Panc1 (cell line): Measurements from ENCODE around the gene ZNF334. TPM values are rescaled to one million over a fixed set of nuclear protein-coding genes. Genes with fewer than 3 reads are reported as not detected.

Experiments used
- ATAC-seq: fragments of 200-7000 bp; cut with Tn5 transposase; 2 replicates; pipeline ENCODE4 v1.9.1; 2020; ENCODE audit warnings: mild to moderate bottlenecking, moderate library complexity
- BruUV-seq: library from RNA; stranded (reverse); fragments of 400-500 nt; replicated peaks from 2 replicates; lab custom pipeline; 2021; lab: Mats Ljungman, UMichigan
- CTCF ChIA-PET: fragments of 300-600 bp; sonication (Branson Sonifier 250); formaldehyde crosslinking; loops from one replicate; lab custom pipeline; 2022; ENCODE audit warnings: antibody characterized with exemption; lab: Charles Lee
- POLR2A ChIA-PET: fragments of 300-600 bp; sonication (Branson Sonifier 250); formaldehyde crosslinking; loops from one replicate; lab custom pipeline; 2022; ENCODE audit warnings: antibody characterized with exemption; lab: Charles Lee
- DNase-seq: peaks from one replicate; pipeline ENCODE4 v3.0.0-alpha.2; 2010; ENCODE audit warnings: low read depth, low spot score
- H3K27ac ChIP-seq: 2 replicates; pipeline ENCODE4 v1.5.1; 2011; ENCODE audit warnings: mild to moderate bottlenecking, low read length, inconsistent platforms
- H3K27me3 ChIP-seq: fragments of 200-500 bp; sonication (Bioruptor generic); 2 replicates; pipeline ENCODE4 v1.6.0; 2014; ENCODE audit warnings: low read length, inconsistent platforms; ENCODE audit not compliant: control insufficient read depth, insufficient read depth
- H3K36me3 ChIP-seq: fragments of 200-500 bp; sonication (Bioruptor generic); 2 replicates; pipeline ENCODE4 v1.5.1; 2014; ENCODE audit warnings: inconsistent platforms, mild to moderate bottlenecking, low read length, moderate library complexity; ENCODE audit not compliant: control insufficient read depth, insufficient read depth
- H3K4me1 ChIP-seq: 2 replicates; pipeline ENCODE4 v1.5.1; 2011; ENCODE audit warnings: inconsistent platforms, mild to moderate bottlenecking, low read length, moderate library complexity; ENCODE audit not compliant: control insufficient read depth, insufficient read depth
- H3K4me3 ChIP-seq, 2 experiments: 2 replicates each; pipeline ENCODE4 v1.5.1; 2011 to 2012; ENCODE audit warnings: low read depth in 2 of 2, low read length in 2 of 2, mild to moderate bottlenecking in 2 of 2, inconsistent platforms in 1 of 2, moderate library complexity in 1 of 2
- H3K9me3 ChIP-seq: fragments of 200-500 bp; sonication (Bioruptor generic); 2 replicates; pipeline ENCODE4 v1.5.1; 2014; ENCODE audit warnings: low read depth, mild to moderate bottlenecking, inconsistent platforms, low read length, moderate library complexity; ENCODE audit not compliant: control insufficient read depth, insufficient read depth
- POLR2AphosphoS5 ChIP-seq: IDR thresholded peaks from 2 replicates; pipeline ENCODE4 v1.6.1; 2012; ENCODE audit warnings: mild to moderate bottlenecking, low read depth, low read length, moderate library complexity
- SIN3A ChIP-seq: IDR thresholded peaks from 2 replicates; pipeline ENCODE4 v1.6.1; 2012; ENCODE audit warnings: low read depth, mild to moderate bottlenecking, low read length, moderate library complexity, borderline replicate concordance; ENCODE audit not compliant: insufficient read depth
- TCF7L2 ChIP-seq: IDR thresholded peaks from 2 replicates; pipeline ENCODE4 v1.6.1; 2011; ENCODE audit warnings: mild to moderate bottlenecking, low read depth, low read length, inconsistent platforms
- in situ Hi-C: cut with HindIII; loops from 2 replicates; pipeline ENCODE4 v1.10.0; 2016; ENCODE audit warnings: low sequenced_read_pairs, low pct_unique_long_range_greater_than_20kb
- intact Hi-C: fragments of 100-400 bp; cut with micrococcal nuclease; formaldehyde crosslinking; loops from one replicate; pipeline ENCODE4 v1.10.0; 2022; ENCODE audit not compliant: unreplicated experiment
- total RNA-seq: library from RNA; stranded (reverse); gene quantifications from one replicate; pipeline ENCODE4 v1.2.1, GENCODE V29; 2021; ENCODE audit not compliant: unreplicated experiment
- TF ChIP-seq, protein P1 (sequence below): fragments of 450-650 bp; IDR thresholded peaks from 2 replicates; pipeline ENCODE4 v1.5.1; 2017; ENCODE audit warnings: mild to moderate bottlenecking
- TF ChIP-seq, protein P2 (sequence below), 2 experiments: IDR thresholded peaks; 2 replicates each; pipeline ENCODE4 v1.6.1; 2011 to 2012; ENCODE audit warnings: low read depth in 2 of 2, control low read depth in 1 of 2, low read length in 1 of 2, mild to moderate bottlenecking in 1 of 2, moderate library complexity in 1 of 2; ENCODE audit not compliant: insufficient read depth in 1 of 2

ZNF334 gene
- total RNA-seq, 1 experiment from 2014 or later = 0.28 TPM

DNA sequence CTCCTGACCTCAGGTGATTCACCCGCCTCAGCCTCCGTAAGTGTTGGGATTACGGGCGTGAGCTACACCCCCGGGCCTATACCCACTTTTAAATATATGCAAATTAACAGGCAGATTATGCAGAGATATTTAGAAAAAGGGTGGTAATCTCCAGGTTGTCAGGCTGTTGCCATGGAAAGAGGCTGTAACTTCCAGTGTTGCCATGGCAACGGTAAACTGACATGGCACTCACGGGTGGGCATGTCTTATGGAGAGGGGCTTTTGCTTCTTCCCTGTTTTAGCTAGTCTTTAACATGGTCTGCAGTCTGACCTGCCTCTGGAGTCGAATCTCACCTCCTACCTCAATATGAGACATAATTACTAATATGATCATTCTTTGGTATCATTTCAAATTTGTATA is 44.9 kb downstream of the ZNF334 start:
- Histone ChIP-seq H3K27me3 (peaks cover 12% of the 10 kb centered on the region), H3K27ac (no peak overlapping the region), H3K4me3 (no peak overlapping the region), H3K4me1 (no peaks in the 10 kb centered on the region), H3K9me3 (no peaks in the 10 kb centered on the region), H3K36me3 (no peaks in the 10 kb centered on the region)
- ATAC-seq (no peak), DNase-seq (no peak)
- no peak for TF ChIP-seq TCF7L2
- TF ChIP-seq, protein P1, sequence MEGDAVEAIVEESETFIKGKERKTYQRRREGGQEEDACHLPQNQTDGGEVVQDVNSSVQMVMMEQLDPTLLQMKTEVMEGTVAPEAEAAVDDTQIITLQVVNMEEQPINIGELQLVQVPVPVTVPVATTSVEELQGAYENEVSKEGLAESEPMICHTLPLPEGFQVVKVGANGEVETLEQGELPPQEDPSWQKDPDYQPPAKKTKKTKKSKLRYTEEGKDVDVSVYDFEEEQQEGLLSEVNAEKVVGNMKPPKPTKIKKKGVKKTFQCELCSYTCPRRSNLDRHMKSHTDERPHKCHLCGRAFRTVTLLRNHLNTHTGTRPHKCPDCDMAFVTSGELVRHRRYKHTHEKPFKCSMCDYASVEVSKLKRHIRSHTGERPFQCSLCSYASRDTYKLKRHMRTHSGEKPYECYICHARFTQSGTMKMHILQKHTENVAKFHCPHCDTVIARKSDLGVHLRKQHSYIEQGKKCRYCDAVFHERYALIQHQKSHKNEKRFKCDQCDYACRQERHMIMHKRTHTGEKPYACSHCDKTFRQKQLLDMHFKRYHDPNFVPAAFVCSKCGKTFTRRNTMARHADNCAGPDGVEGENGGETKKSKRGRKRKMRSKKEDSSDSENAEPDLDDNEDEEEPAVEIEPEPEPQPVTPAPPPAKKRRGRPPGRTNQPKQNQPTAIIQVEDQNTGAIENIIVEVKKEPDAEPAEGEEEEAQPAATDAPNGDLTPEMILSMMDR = no peak
- TF ChIP-seq SIN3A = no peak
- TF ChIP-seq, protein P2, sequence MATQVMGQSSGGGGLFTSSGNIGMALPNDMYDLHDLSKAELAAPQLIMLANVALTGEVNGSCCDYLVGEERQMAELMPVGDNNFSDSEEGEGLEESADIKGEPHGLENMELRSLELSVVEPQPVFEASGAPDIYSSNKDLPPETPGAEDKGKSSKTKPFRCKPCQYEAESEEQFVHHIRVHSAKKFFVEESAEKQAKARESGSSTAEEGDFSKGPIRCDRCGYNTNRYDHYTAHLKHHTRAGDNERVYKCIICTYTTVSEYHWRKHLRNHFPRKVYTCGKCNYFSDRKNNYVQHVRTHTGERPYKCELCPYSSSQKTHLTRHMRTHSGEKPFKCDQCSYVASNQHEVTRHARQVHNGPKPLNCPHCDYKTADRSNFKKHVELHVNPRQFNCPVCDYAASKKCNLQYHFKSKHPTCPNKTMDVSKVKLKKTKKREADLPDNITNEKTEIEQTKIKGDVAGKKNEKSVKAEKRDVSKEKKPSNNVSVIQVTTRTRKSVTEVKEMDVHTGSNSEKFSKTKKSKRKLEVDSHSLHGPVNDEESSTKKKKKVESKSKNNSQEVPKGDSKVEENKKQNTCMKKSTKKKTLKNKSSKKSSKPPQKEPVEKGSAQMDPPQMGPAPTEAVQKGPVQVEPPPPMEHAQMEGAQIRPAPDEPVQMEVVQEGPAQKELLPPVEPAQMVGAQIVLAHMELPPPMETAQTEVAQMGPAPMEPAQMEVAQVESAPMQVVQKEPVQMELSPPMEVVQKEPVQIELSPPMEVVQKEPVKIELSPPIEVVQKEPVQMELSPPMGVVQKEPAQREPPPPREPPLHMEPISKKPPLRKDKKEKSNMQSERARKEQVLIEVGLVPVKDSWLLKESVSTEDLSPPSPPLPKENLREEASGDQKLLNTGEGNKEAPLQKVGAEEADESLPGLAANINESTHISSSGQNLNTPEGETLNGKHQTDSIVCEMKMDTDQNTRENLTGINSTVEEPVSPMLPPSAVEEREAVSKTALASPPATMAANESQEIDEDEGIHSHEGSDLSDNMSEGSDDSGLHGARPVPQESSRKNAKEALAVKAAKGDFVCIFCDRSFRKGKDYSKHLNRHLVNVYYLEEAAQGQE (IDR thresholded peaks at IDR 0.05; ENCODE audit: insufficient read depth in 1 of 2, low read depth in 2 of 2, low read length in 1 of 2) = no peak
- no peak for TF ChIP-seq POLR2AphosphoS5
- intact Hi-C loops = no loop called here
- ChIA-PET CTCF (no interaction called here), POLR2A (no interaction called here)
- in situ Hi-C loops = no loop called here
- no TSS peak for BruUV-seq

DNA sequence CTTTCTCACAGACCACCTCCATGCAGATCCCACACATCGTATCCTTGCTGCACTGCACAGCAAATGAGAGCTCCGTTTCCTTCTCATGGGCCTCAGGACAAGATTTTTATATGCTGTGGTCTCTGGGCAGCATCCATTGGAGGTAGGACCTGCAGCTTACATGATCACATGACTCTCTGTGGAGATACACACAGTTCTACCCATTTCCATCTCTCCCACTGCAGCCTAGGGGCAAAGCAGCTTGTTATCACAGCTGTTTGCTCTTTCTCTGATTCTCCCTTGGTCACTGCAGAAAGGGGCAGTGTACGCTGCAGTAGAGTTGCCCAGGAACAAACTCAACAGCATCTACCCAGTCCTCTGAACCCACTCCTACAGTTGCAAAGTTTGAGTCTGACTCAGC is 48.9 kb downstream of the ZNF334 start:
- no peaks in the 10 kb centered on the region for H3K4me1 ChIP-seq
- intact Hi-C loops = no loop called here
- H3K27me3 ChIP-seq = no peaks in the 10 kb centered on the region
- DNase-seq (no peak), ATAC-seq (no peak)
- no peak overlapping the region for H3K4me3 ChIP-seq
- ChIA-PET POLR2A (no interaction called here), CTCF (no interaction called here)
- H3K27ac ChIP-seq = no peak overlapping the region
- H3K9me3 ChIP-seq = no peaks in the 10 kb centered on the region; the same call in 1 of the 2 replicates
- in situ Hi-C loops = no loop called here
- H3K36me3 ChIP-seq = no peaks in the 10 kb centered on the region
- BruUV-seq = no TSS peak
- TF ChIP-seq POLR2AphosphoS5 = no peak
- no peak for TF ChIP-seq TCF7L2

DNA sequence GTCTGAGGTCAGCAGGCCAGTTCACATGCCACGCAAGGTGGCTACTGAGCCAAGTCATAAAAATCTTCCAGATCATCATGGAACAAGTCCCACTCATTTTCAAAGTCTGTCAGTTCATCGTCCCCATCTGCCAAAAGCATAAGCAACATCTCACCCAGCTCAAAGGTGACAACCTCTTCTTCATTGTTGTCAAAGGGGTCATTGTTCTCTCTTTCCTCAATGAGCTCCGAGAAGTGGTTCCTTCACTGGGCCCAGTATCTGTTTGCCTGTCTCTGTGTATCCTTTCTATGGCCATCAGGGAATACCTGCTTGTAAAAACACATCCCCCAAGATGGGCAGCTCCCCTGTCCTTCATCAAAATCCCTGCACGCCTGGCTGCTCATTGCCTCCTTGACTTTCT is 49.5 kb downstream of the ZNF334 start:
- H3K4me3 ChIP-seq = no peak overlapping the region
- ATAC-seq (no peak), DNase-seq (no peak)
- CTCF ChIA-PET = no interaction called here
- no TSS peak for BruUV-seq
- in situ Hi-C loops (no loop called here), intact Hi-C loops (no loop called here)
- TF ChIP-seq, protein P2 (IDR thresholded peaks at IDR 0.05; ENCODE audit: insufficient read depth in 1 of 2, low read depth in 2 of 2, low read length in 1 of 2) = no peak
- TF ChIP-seq TCF7L2 (no peak), POLR2AphosphoS5 (no peak), SIN3A (no peak)
- TF ChIP-seq, protein P1 = no peak
- no peaks in the 10 kb centered on the region for H3K36me3 ChIP-seq
- H3K27me3 ChIP-seq = no peaks in the 10 kb centered on the region
- H3K4me1 ChIP-seq = no peaks in the 10 kb centered on the region
- no peak overlapping the region for H3K27ac ChIP-seq
- peaks cover 3% of the 10 kb centered on the region; the same call in 1 of the 2 replicates for H3K9me3 ChIP-seq
- POLR2A ChIA-PET = no interaction called here
